HG03095 (cell line): ENCODE data around the gene COL18A1.
"Not testable (repeated sequence)": the region's sequence is repeated elsewhere in the genome, so short reads cannot be mapped to it uniquely, and the experiment has no call there.

Experiments
- ATAC-seq: cut with Tn5 transposase; IDR thresholded peaks from one replicate; pipeline ENCODE4 v1.9.1; 2021; ENCODE audit warnings: moderate library complexity; ENCODE audit not compliant: unreplicated experiment

The COL18A1 gene

DNA sequence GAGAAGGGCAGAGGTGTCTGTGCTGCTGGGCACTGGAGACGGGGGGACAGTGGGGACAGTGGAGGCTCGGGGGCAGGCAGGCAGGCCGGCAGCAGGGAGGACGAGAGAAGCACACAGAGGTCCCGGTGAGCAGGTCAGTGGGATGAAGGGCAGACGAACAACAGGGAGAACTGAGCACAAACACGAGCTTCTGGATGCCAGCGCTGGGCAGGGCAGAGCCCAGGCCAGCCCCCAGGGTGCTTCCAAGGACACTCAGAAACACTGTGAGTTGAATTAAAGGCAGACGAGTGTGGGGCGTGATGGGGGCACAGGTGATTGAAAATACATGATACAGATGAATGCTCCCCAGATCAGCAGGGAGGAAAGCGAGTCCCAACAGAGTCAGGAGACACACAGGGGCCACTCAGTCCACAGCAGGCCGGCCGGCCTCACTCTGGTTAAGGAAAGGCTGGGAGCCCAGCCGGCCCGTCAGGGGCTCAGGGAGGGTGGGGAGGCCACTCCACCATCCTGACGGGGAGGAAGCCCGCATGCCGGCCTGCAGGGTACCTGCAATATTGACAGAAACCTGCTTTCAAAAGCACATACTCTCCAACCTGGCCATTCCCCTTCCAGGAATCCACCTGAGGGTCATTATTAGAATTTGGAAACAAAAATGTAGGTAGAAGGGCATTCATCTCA is 123.2 kb downstream of the COL18A1 start:
- no peak for ATAC-seq

DNA sequence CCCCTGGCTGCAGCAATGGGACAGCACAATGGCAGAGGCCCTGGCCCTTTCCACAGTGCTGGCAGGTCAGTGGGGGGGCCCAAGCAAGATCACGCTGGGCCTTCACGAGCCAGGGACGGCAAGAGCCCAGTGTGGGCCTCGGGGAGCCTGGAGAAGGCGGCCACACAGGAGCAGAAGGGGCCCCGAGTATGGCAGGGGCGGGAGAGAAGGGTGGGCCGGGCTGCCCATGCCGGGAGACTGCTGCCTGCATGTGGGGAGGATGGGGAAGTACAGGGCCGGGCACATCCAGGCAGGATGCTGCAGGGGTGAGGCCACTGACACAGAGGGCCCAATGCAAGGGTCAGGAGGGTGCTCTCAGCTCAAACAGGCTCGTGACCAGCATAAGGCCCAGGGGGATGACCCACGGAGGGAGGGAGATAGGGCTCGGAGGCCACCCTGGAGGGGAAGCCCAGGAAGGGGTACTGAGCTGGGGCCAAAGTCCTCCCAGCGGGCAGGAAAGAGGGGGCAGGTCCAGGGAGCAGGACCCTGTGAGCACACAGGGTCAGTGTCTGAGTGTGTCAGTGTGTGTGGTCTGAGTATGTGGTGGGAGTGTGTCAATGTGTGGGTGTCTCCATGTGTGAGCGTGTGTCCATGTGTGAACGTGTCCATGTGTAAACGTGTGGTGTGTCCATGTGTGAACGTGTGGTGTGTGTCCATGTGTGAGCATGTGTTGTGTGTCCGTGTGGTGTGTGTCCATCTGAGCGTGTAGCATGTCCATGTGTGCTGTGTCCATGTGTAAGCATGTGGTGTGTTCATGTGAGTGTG is 124.2 kb downstream of the COL18A1 start:
- ATAC-seq: no peak

DNA sequence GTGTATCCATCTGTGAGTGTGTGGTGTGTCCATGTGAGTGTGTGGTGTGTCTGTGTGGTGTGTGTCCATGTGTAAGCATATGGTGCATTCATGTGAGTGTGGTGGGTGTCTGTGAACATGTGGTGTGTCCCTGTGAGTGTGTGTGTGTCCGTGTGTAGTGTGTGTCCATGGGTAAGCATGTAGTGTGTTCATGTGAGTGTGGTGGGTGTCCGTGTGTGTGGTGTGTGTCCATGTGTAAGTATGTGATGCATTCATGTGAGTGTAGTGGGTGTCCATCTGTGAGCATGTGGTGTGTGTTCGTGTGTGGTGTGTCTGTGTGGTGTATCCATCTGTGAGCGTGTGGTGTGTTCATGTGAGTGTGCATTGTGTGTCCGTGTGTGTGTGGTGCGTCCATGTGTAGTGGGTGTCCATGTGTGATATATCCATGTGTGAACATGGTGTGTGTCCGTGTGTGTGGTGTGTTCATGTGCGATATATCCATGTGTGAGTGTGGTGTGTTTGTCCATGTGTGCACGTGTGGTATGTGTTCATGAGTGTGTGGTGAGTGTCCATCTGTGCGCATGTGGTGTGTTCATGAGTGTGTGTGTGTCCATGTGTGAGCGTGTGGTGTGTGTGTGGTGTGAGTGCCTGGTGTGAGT is 124.9 kb downstream of the COL18A1 start:
- ATAC-seq: no peak

DNA sequence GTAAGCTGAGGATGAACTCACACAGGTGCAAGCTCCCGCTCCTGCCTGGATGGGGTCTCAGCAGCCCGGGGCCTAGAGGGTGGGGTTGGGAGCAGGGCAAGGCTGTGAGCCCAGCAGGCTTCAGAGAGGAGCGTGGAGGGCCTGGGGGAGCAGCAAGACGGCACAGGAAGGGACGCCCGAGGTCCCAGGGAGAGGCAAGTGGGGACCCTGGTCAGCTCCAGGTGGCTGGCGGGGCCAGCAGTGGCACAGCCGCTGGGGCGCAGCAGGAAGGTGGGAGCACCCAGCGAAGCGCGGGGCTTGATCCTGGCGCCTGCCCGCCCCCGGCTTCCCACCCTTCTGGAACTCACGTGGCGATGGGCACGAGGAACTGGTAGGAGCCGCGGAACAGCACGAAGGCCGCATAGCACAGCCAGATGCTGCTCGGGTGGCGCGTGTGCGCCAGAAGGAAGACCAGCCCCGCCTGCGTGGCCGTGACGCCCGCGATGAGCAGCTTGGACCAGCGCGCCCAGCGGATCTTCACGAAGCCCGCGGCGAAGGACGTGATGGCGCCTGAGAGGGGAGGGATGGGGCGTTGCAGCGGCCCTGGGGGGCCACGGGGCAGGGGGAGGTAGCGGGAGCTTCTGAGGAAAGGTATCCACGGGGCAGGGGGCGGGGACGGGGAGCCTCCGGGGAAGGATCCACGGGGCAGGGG is 125.6 kb downstream of the COL18A1 start:
- no peak for ATAC-seq

DNA sequence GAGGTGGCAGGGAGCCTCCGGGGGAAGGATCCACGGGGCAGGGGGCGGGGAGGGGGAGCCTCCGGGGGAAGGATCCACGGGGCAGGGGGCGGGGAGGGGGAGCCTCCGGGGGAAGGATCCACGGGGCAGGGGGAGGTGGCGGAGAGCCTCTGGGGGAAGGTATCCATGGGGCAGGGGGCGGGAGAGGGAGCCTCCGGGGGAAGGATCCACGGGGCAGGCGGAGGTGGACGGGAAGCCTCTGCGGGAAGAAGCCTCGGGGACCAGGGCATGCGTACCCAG is 126.1 kb downstream of the COL18A1 start:
- not testable (repeated sequence) for ATAC-seq

DNA sequence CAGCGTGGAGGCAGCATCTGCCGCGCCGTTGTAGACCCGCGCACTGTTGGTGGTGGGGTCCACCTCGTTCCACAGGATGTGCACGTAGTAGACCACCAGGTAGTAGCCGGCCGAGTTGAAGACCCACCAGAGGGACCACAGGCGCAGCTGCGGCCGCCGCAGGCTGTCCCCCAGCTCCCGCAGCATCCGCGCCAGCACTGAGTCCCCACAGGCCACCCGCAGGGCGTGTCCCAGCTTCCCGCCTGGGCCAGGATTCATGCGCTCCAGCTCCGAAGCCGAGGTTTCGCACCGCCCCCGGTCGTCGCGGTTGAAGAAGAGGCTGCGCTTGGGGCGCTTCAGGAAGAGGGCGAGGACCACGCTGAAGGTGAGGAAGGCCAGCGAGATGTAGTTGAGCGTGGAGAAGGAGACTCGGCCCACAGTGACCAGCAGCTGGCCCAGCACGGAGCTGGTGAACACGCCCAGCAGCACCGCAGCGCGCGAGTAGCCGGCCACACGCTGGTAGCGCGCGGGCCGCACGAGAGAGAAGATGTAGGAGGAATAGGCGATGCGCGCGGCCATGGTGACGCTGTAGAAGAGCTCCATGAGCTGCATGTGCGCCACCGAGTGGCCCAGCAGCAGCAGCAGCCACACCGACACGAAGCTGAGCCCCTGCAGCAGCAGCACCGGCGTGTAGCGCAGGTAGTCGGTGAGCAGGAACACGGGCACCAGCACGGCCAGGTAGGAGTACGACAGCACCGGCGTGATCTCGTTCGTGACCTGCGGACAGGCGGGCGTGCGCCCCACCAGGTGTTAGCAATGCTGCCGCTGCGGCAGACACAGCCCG is 126.6 kb downstream of the COL18A1 start:
- ATAC-seq: no peak

DNA sequence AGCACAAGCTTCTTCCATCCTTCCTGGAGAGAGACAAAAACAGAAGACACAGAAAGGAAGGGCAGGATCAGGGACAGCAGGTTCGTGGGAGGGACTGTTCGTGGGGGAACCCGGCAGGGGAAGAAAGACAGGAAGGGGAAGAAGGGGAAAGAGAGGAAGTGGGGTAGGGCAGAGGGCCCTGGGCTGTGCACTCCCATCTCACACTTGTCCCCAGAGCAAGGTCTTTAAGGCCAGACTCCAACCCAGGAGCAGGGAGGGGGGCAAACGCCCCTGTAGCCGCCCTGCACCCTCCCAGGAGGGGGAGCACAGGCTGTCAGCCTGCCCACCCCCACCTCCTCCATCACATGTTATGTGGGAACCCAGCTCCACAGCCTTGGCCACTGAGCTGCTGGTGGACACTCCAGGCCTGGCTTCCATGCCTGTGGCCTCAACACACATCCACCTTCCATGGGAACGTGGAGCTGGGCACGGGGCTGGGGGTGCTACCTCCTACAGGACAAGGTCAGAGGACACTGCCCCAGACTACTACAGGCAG is 127.9 kb downstream of the COL18A1 start:
- no peak for ATAC-seq

DNA sequence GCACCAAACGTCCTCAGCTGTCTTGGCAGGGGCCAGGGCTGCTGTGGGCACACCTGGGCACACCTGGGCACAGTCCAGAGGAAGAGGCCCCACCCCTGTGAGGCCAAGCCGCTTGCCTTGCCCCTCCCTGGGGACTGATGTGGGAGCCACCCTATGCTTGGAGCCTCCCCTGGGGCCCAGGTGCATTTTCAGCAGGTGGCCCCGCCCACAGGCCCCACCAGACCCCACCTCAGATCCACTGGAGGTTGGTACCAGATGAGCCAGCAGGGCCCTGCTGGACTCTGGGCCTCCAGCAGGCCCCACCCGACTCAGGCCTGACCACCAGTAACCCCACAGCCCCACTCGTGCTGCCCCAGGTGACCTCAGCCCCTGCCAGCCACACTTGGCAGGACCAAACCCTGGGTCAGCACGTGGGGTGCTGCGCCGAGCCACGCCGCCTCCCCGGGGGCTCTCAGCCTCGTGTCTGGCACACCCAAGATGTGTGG is 128.4 kb downstream of the COL18A1 start:
- no peak for ATAC-seq

DNA sequence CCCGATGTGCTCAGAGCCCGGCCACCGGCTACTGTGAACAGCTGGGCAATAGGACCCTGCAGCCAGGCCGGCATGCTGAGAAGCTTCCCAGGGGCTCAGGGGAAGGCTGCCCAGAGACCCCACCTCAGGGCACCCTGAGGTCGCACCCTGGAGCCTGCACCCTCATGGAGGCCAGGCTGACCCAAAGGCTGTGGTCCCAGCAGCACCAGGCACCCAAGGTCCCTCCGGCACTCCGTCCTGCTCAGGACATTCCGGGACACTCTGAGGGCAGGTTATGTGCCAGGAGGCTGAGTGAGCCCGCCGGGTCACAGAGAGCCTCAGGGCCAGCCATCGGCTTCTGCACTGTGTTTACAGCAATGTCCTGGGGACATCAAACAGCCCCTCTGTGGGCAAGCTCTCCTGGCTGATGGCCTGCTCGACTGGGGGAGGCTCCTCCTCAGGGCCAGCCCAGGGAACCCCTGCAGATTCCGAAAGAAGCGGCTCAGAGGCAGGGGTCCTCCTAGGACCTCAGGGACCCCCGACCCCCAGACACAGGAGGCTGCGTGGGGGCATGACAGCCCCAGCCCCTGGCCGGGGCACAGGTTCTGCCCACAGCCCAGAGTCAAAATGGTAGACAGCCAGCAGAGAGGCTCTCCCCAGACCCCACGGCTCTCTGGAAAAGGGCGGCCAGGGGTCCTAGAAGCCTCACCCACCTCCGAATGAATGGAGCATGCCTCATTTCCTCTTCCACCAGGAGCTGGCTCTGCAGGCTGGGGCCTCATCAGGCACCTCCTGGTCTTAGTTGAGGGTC is 129.1 kb downstream of the COL18A1 start:
- ATAC-seq: no peak

DNA sequence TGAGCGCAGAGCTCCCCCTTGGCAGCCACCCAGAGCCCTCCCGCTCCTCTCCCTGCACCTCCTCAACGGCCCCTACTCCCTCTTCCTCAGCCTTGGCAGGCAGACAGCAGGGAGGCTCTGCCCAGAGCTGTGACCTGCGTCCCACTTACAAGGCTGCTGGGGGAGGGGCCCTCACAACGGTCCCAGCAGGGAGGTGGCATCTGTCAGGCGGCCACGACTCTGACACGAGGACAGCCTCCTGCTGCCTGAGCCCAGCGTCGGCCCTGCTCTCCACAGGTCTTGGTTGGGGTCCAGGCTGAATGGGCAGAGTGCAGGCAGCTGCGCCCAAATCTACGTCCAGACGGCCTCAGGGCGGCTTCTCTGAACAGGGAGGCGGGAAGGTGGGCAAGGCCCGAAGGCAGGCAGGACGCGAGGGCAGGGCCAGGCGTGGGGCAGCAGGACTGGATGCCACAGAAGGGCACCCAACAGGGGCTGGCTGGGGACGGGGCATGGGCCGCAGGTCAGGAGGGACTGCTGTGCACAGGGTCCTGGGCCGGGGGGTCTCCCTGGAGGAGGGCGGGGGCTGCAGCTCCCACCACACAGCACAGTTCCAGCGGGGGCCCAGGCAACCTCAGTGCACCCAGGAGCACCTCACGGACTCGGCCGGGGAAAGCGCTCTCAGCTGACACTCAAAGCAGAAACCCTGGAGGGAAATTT is 129.8 kb downstream of the COL18A1 start:
- ATAC-seq: no peak

DNA sequence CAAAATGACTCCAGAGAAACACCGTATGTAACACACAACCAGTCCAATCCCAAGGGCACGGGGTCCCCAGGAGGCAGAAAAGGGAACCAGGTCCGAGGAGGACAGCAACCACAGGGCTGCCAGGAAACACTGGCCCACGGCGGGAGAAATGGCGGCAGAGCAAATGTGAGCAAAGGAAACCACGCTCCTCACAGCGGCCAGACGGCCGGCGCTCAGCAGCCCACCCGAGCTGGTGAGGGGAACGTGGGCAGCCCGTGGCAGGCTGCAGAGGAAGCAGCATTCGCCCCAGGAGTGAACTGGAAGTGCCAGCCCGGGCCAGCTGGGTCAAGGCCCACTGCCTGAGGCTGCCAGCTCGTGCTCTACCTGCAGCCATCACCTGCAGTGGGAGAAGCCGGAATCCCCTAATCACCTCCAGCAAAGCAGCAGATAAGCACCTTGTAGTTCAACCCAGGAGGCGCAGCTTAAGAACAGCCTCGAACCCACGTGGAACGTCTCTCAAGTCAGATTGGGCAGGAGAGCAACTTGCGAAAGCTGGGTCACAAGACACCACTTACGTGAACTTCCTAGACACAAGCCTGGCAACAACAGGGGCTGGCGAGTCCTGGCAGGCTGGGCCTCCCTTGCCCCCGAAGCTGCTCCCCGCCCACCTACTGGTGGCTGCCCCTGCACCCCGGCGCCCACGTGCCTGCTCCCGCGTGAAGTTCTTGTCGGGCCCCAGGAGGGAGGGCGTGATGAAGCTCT is 130.5 kb downstream of the COL18A1 start:
- no peak for ATAC-seq

DNA sequence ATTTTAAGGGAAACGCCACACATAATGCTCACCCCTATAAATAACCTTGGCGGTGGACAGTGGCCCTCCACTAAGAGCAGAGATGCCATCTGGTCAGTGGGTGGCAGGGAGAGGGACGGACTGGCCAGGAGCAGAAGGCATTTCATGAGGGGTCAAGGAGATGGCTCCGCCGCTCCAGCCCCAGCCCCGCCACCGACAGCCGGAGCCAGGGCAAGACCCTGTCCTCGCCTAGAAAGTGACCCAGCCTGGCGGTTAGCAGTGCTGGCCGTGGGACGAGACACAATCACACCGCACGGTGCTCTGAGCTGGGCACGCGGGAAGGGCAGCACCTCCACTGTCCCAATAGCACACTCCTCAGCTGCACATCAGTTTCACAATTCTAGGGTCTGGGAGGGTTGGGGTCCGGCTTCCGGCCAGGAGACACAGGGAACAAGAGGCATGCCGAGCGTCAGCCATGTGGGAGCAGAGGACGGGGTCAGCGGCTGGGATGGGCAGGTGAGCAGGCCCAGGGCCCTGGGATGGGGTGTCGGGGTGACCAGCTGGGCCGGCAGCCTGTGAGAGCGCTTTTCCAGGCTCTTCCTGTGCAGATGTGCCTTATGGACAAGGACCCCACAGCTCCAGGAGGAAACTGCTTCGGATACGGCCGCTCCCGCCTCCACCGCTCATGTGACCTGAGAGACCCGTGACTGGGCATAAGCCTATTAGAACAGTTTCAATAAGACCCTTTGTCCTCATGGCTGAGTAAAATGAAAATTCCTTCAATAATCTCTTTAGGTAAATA is 131.5 kb downstream of the COL18A1 start:
- ATAC-seq: no peak

DNA sequence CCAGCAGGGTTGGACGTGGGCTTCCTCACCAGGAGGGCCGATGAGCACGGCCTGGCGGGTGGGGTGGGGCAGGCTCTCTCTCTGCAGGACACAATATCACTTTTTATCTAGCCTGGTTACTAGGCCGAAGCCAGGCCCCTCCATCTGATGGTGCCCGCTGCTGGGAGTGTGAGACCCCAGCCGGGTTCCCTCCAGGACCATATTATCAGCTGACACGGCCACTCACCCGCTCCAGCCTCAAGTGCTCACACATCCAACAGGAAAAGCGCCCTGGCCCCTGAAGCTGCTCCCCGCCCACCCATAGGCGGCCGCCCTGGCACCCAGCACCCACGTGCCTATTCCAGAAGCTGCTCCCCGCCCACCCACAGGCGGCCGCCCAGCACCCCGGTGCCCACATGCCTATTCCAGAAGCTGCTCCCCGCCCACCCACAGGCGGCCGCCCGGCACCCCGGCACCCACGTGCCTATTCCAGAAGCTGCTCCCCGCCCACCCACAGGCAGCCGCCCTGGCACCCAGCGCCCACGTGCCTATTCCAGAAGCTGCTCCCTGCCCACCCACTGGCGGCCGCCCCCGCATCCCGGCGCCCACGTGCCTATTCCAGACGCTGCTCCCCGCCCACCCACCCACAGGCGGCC is 132.3 kb downstream of the COL18A1 start:
- no peak for ATAC-seq

DNA sequence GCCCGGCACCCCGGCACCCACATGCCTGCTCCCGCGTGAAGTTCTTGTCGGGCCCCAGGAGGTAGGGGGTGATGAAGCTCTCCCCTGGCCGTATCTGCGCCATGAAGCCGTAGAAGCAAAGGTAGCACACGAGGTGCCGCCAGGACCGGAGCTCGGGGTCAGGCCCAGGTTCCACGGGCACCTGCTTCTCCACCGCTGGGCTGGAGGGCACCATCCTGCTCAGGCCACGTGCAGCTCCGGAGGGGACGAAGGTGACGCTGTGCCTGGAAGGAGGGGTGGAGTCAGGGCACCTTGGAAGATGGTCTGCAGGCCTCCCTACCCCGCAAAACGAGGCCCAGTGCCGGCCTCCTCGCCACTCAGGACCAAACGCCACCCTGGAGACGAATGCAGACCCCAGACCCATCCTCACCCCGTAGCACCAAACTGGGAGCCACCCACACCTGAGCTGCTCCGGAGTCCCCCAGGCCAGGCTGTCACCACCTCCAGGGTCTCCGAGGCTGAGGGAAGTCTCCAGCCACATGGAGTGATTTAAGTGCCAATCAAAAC is 132.9 kb downstream of the COL18A1 start:
- ATAC-seq: no peak

DNA sequence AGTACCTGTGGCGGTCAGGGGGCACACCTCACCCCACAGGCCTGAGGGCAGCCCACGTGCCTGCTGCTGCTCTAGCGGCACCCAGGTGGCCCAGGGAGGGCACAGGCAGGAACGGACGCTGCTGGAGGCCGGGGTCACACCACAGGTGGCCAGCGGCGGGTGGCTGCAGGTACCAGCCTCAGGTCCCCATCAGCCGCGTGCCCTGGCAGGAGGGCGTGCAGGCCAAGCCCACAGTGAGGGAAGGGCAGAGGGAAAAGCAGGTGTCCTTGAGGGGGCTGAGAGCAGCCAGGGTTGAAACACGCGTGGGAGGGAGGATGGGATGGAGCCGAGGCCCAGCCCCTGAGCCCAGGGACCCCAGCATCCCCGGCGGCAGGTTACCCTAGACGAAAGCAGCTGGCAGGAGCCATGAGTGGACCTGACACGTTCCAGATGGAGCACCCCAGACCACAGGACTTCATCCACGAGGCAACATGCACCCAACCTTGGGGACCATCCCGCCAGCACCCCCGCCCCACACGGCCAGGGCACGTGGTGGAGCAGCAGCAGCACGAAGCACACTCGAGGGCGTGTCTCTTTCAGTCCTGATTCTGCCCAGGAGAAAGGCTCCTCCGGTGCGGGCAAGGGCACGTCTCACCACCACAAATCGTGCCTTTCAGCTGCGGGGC is 133.5 kb downstream of the COL18A1 start:
- no peak for ATAC-seq

DNA sequence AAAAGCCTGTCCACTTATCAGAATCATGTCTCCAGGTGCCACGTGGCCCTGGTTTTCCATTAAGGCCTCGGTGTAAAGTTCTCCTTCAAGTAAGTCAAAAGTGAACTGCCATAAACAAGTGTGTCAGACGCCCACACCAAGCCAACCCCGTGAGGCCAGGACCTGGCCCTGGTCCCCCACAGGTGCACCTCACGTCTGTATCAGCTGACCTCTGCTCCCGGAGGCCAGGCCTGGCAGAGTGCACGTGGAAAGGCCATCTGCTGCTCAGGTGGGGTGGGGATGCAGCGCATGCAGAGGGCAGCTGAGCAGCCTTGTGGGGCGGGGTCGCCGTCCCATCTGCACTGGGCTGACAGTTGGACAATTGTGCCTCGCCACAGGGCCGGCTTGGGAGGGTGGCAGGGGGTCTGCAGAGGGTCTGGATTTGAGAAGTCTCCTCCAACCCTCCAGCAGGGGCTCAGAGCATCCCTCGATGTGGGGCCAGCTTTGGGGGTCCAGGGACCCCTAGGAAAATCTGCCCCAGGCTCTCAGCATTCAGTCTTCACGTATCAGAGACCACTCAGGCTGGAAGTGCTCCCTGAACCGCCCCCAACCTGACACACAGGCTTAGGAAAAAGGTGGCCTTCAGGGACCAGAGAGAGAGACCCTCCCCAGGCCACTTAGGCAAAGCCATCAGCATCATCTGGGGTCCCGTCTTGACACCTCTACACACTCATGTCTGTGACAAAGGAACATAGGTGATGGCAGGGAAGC is 134.3 kb downstream of the COL18A1 start:
- ATAC-seq: no peak
